CD14-positive monocyte (primary cell): ENCODE results near the gene RMND5B. TPM values are rescaled to one million over a fixed set of nuclear protein-coding genes. Genes with fewer than 3 reads are reported as not detected.
A peak's percentile ranks its signal among the peaks of the same experiment; 100 is the strongest.

Experiments
- DNase-seq, 3 donors: peaks; one replicate each; pipeline ENCODE4 v3.0.0-alpha.2; 2011 to 2022
- H2AFZ ChIP-seq: 2 replicates; pipeline ENCODE4 v1.6.0; 2012; ENCODE audit warnings: mild to moderate bottlenecking, low read depth, low read length, inconsistent platforms; ENCODE audit not compliant: insufficient read depth, poor library complexity, severe bottlenecking
- H3K27ac ChIP-seq, 2 donors: 1 replicate in 1 of 2; 2 replicates in 1 of 2; pipeline ENCODE4 v1.5.1; 2012 to 2013; ENCODE audit warnings: low read length in 2 of 2, control low read depth in 1 of 2, inconsistent platforms in 1 of 2, low read depth in 1 of 2, mild to moderate bottlenecking in 1 of 2
- H3K27me3 ChIP-seq, 2 donors: one replicate each; pipeline versions ENCODE4 v1.6.0 to v1.6.1; 2011 to 2013; ENCODE audit warnings: low read length in 2 of 2; ENCODE audit not compliant: control insufficient read depth in 2 of 2, insufficient read depth in 2 of 2
- H3K36me3 ChIP-seq, 2 donors: replicated peaks in 1 of 2; 1 replicate in 1 of 2; 2 replicates in 1 of 2; pipeline versions ENCODE4 v1.5.1 to v1.6.1; 2012 to 2013; ENCODE audit warnings: low read length in 2 of 2, control low read depth in 1 of 2, inconsistent platforms in 1 of 2, mild to moderate bottlenecking in 1 of 2; ENCODE audit not compliant: insufficient read depth in 2 of 2, control insufficient read depth in 1 of 2
- H3K4me1 ChIP-seq, 2 donors: 1 replicate in 1 of 2; 2 replicates in 1 of 2; pipeline versions ENCODE4 v1.5.1 to v1.6.1; 2012 to 2013; ENCODE audit warnings: low read length in 2 of 2, control low read depth in 1 of 2, inconsistent platforms in 1 of 2, mild to moderate bottlenecking in 1 of 2, moderate library complexity in 1 of 2; ENCODE audit not compliant: insufficient read depth in 2 of 2, control insufficient read depth in 1 of 2
- H3K4me2 ChIP-seq: replicated peaks from 2 replicates; pipeline ENCODE3; 2012; ENCODE audit warnings: low read length, moderate library complexity, mild to moderate bottlenecking; ENCODE audit not compliant: poor library complexity, severe bottlenecking; ENCODE audit errors: extremely low read depth
- H3K4me3 ChIP-seq, 3 experiments: fragments of 200-600 bp in 1 of 3; sonication (generic) in 1 of 3; replicated peaks in 1 of 3; 1 replicate in 2 of 3; 2 replicates in 1 of 3; pipeline ENCODE4 v1.5.1; 2011 to 2013; ENCODE audit warnings: low read length in 3 of 3, mild to moderate bottlenecking in 3 of 3, control low read depth in 2 of 3, low read depth in 2 of 3, inconsistent platforms in 1 of 3, moderate library complexity in 1 of 3
- H3K79me2 ChIP-seq: 2 replicates; pipeline ENCODE4 v1.6.0; 2012; ENCODE audit warnings: mild to moderate bottlenecking, control low read depth, inconsistent platforms, low read length, moderate library complexity; ENCODE audit not compliant: insufficient read depth
- H3K9ac ChIP-seq: 2 replicates; pipeline ENCODE4 v1.6.0; 2017; ENCODE audit warnings: low read length, mild to moderate bottlenecking; ENCODE audit not compliant: insufficient read depth, poor library complexity, severe bottlenecking
- H3K9me3 ChIP-seq, 2 donors: replicated peaks in 1 of 2; 1 replicate in 1 of 2; 2 replicates in 1 of 2; pipeline versions ENCODE4 v1.5.1 to v1.6.1; 2012 to 2013; ENCODE audit warnings: low read length in 2 of 2, control low read depth in 1 of 2; ENCODE audit not compliant: control insufficient read depth in 1 of 2, insufficient read depth in 1 of 2
- H4K20me1 ChIP-seq: 2 replicates; pipeline ENCODE4 v1.6.0; 2012; ENCODE audit warnings: mild to moderate bottlenecking, low read length, control low read depth, moderate library complexity; ENCODE audit not compliant: insufficient read depth
- H3K27ac Mint-ChIP-seq, 7 donors: one replicate each; pipeline ENCODE4 v1.8.0; 2020; ENCODE audit warnings: mild to moderate bottlenecking in 7 of 7, mixed read lengths in 7 of 7, moderate library complexity in 6 of 7, inconsistent platforms in 2 of 7
- H3K27me3 Mint-ChIP-seq, 3 donors: one replicate each; pipeline ENCODE4 v1.8.0; 2021 to 2022; ENCODE audit warnings: low read depth in 3 of 3, mild to moderate bottlenecking in 3 of 3, mixed read lengths in 3 of 3, moderate library complexity in 3 of 3, inconsistent platforms in 1 of 3
- H3K36me3 Mint-ChIP-seq, 2 donors: one replicate each; pipeline ENCODE4 v1.8.0; 2020; ENCODE audit warnings: mixed read lengths in 2 of 2, inconsistent platforms in 1 of 2, mild to moderate bottlenecking in 1 of 2
- H3K4me1 Mint-ChIP-seq: one replicate; pipeline ENCODE4 v1.8.0; 2020; ENCODE audit warnings: mild to moderate bottlenecking, mixed read lengths
- H3K4me3 Mint-ChIP-seq, 2 donors: one replicate each; pipeline ENCODE4 v1.8.0; 2020; ENCODE audit warnings: mild to moderate bottlenecking in 2 of 2, mixed read lengths in 2 of 2, moderate library complexity in 1 of 2
- H3K9me3 Mint-ChIP-seq, 7 donors: one replicate each; pipeline ENCODE4 v1.8.0; 2020 to 2022; ENCODE audit warnings: mixed read lengths in 7 of 7, mild to moderate bottlenecking in 6 of 7, moderate library complexity in 6 of 7, inconsistent platforms in 2 of 7
- WGBS: methylation state at CpG from one replicate; pipeline ENCODE4 v1.1.5; 2013; ENCODE audit warnings: missing lambda C conversion rate; ENCODE audit not compliant: insufficient coverage; 5-methylcytosine and 5-hydroxymethylcytosine counted together
- intact Hi-C, 2 donors: fragments of 100-400 bp; cut with micrococcal nuclease; formaldehyde crosslinking; loops; one replicate each; pipeline versions ENCODE4 v1.15.0 to v1.15.1; 2023
- polyA plus RNA-seq, 3 donors: library from polyadenylated mRNA; depleted of rRNA in 1 of 3; unstranded in 2 of 3; stranded (reverse) in 1 of 3; fragments of 300-500 nt in 2 of 3; fragments of >200 nt in 1 of 3; fragmentation: Illumina TruSeq in 2 of 3; gene quantifications; 1 replicate in 2 of 3; 2 replicates in 1 of 3; pipeline ENCODE4 v1.2.3, GENCODE V29; 2012 to 2021
- TF ChIP-seq, protein P1 (sequence below): fragments of 200-600 bp; IDR thresholded peaks from one replicate; pipeline ENCODE4 v1.8.0; 2022; ENCODE audit warnings: antibody characterized with exemption, mild to moderate bottlenecking

Gene RMND5B
- polyA plus RNA-seq, 3 donors, result 20.9 to 27.4 (median 23.9) TPM

DNA sequence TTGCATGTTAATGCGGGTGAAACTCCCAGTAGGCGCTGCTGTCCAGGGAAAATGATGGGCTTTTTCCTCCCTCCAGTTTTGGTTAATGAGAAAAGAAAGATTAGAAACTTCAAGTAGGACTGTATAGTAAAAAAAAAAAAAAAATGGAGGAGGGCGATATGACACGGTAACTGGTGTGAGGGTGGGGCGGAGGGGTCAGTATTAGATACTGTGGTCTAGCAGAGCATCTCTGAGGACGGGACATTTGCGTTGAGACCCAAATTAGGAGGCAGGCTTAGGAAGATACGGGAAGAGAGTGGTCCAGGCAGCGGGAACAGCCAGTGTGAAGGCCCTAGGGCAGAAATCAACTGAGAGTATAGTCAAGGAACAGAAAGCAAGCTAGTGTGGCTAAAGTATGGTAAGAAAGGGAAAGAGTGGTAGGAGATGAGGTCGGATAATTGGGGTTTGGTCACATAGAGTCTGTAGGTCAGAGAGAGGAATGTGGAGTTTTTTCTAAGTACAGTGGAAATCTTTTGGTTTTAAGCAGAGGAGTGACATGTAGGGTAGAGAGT is 707 bp downstream of the RMND5B start:
- H3K27ac Mint-ChIP-seq, result peak overlapping the region in 3 of 7 donors; percentile 45 to 60 (median 54)
- Histone ChIP-seq H4K20me1 (peaks cover 14% of the 10 kb centered on the region), H3K36me3 (peaks cover 9 to 29% of the 10 kb centered on the region in 2 donors), H3K9ac (peak overlapping the region; percentile 80), H3K4me1 (peaks cover 13 to 20% of the 10 kb centered on the region in 2 donors), H2AFZ (peak overlapping the region; percentile 95), H3K4me3 (peak overlapping the region; percentile 88 to 97 (median 92)), H3K9me3 (no peaks in the 10 kb centered on the region), H3K27ac (peak overlapping the region in 1 of 2 donors; percentile 67), H3K27me3 (peaks cover 0 to 5% of the 10 kb centered on the region in 2 donors), H3K4me2 (peak overlapping the region; percentile 96), H3K79me2 (no peaks in the 10 kb centered on the region)
- H3K4me3 Mint-ChIP-seq, result peak overlapping the region; percentile 89 to 94
- peaks cover 21% of the 10 kb centered on the region for H3K4me1 Mint-ChIP-seq
- H3K36me3 Mint-ChIP-seq, result peaks cover 25 to 33% of the 10 kb centered on the region in 2 donors
- intact Hi-C loops, result loop anchor here in 1 of 2 donors (2.0 to 10.0 kb wide), 2 partner anchors 23 to 1717 kb away; partner anchors contain the start of gene CLTB
- no peak for DNase-seq
- H3K9me3 Mint-ChIP-seq, result peaks cover 0 to 5% (median 0%) of the 10 kb centered on the region in 7 donors
- TF ChIP-seq, protein P1, sequence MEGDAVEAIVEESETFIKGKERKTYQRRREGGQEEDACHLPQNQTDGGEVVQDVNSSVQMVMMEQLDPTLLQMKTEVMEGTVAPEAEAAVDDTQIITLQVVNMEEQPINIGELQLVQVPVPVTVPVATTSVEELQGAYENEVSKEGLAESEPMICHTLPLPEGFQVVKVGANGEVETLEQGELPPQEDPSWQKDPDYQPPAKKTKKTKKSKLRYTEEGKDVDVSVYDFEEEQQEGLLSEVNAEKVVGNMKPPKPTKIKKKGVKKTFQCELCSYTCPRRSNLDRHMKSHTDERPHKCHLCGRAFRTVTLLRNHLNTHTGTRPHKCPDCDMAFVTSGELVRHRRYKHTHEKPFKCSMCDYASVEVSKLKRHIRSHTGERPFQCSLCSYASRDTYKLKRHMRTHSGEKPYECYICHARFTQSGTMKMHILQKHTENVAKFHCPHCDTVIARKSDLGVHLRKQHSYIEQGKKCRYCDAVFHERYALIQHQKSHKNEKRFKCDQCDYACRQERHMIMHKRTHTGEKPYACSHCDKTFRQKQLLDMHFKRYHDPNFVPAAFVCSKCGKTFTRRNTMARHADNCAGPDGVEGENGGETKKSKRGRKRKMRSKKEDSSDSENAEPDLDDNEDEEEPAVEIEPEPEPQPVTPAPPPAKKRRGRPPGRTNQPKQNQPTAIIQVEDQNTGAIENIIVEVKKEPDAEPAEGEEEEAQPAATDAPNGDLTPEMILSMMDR, result no peak
- WGBS, result 55% methylated on average over 8 of the region's 10 CpGs
- peaks cover 6 to 28% (median 13%) of the 10 kb centered on the region in 3 donors for H3K27me3 Mint-ChIP-seq

DNA sequence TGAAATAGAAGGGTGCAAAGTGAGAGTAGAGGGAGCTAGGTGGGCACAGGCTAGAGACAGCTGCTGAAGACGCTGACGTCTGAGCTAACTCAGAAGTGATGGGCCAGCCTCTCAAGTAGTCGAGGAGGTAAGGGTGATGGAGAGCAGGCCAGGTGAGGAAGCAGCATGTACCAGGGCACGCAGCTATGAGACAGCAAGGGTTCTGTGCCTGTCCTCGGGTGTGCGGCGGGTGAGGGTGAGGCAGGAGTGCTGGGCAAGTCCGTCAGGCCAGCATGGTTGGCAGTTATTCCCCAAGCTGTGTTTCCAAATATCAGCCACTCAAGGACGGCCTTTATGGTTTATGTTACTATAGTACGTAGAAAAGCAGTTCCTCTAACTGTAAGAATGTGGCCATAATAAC is 6.2 kb downstream of the RMND5B start:
- H3K9me3 Mint-ChIP-seq, result no peaks in the 10 kb centered on the region
- peaks cover 0 to 3% of the 10 kb centered on the region in 2 donors for H3K4me1 ChIP-seq
- DNase-seq, result no peak
- H3K79me2 ChIP-seq, result no peaks in the 10 kb centered on the region
- H3K27ac ChIP-seq, result no peak overlapping the region
- H3K4me2 ChIP-seq, result no peak overlapping the region
- no peaks in the 10 kb centered on the region for H3K27me3 ChIP-seq
- peaks cover 7% of the 10 kb centered on the region for H3K4me1 Mint-ChIP-seq
- H3K9me3 ChIP-seq, result no peaks in the 10 kb centered on the region
- 100% methylated on average over 2 of the region's 10 CpGs for WGBS
- H3K4me3 Mint-ChIP-seq, result no peak overlapping the region
- H3K9ac ChIP-seq, result no peak overlapping the region
- no peak overlapping the region for H2AFZ ChIP-seq
- no peak overlapping the region for H3K27ac Mint-ChIP-seq
- TF ChIP-seq, protein P1, result no peak
- H3K4me3 ChIP-seq, result no peak overlapping the region
- H3K36me3 ChIP-seq, result peaks cover 26 to 81% of the 10 kb centered on the region in 2 donors
- intact Hi-C loops, result loop anchor here in 1 of 2 donors (10.0 kb wide), 1 partner anchor 1722 kb away; the partner anchor contains the start of gene CLTB
- peaks cover 60 to 82% of the 10 kb centered on the region in 2 donors for H3K36me3 Mint-ChIP-seq
- peaks cover 29% of the 10 kb centered on the region for H4K20me1 ChIP-seq
- H3K27me3 Mint-ChIP-seq, result no peaks in the 10 kb centered on the region
